Measurements from ENCODE around the gene NDUFAF3.

- no peak for TF ChIP-seq GABPA (IDR thresholded peaks at IDR 0.05; ENCODE audit: low read depth)
- TF ChIP-seq CTCF (IDR thresholded peaks at IDR 0.05) = no peak
- TF ChIP-seq NFIC (IDR thresholded peaks at IDR 0.05; ENCODE audit: borderline replicate concordance) = no peak
- TF ChIP-seq EP300 (IDR thresholded peaks at IDR 0.05; ENCODE audit: borderline replicate concordance in 1 of 2, low read depth in 1 of 2, low read length in 1 of 2) = no peak
- TF ChIP-seq MAX (IDR thresholded peaks at IDR 0.05; ENCODE audit: low read depth) = no peak
- TF ChIP-seq NRF1 (IDR thresholded peaks at IDR 0.05; ENCODE audit: low read depth, low read length) = no peak
These were observed 7.6 kb downstream of the NDUFAF3 start for GRCh38 chr3:49029563-49029884.

All from SK-N-SH (cell line).